ENCODE results near the gene SFXN2. TPM values are rescaled to one million over a fixed set of nuclear protein-coding genes. Genes with fewer than 3 reads are reported as not detected.

SFXN2 gene
- polyA plus RNA-seq, 1 of the 3 experiments (the other 2 are of a cell fraction) = 10.2 TPM

DNA sequence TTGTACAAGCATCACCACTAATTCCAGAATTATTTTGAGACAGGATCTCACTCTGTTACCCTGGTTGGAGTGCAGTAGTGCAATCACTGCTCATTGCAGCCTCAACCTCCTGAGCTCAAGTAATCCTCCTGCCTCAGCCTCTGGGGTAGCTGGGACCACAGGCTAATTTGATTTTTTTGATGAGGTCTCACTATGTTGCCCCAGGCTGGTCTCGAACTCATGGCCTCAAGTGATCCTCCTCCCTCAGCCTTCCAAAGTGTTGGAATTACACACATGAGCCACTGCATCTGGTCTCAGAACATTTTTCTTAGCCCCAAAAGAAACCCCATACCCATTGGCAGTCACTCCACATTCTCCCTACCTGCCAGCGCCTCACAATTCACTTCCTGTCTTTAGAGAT is 25.8 kb downstream of the SFXN2 start:
- CTCF ChIA-PET = interaction anchor here (0.6 to 1.2 kb wide), 2 partner anchors 13 to 318 kb away, joined by 3 to 4 read pairs; no protein-coding TSS in a partner anchor

GRCh38 chr10:102741726-102742237 is 27.3 kb downstream of the SFXN2 start:
- Histone ChIP-seq H3F3A (replicated peaks; ENCODE audit: insufficient read depth) (peaks cover 7% of the 10 kb centered on the region), H2AFZ (ENCODE audit: low read depth) (no peak overlapping the region), H3K4me3 (ENCODE audit: low read depth in 2 of 2, low read length in 1 of 2) (no peak overlapping the region), H3K79me2 (ENCODE audit: insufficient read depth) (peaks cover 30% of the 10 kb centered on the region), H3K4me2 (no peak overlapping the region), H3K4me1 (ENCODE audit: control insufficient read depth in 1 of 2, insufficient read depth in 2 of 2, low read depth in 1 of 2, low read length in 1 of 2) (peaks cover 9 to 13% of the 10 kb centered on the region in 2 experiments; a peak in 1 of 4 replicates), H3K27me3 (ENCODE audit: insufficient read depth) (no peaks in the 10 kb centered on the region), H4K20me1 (ENCODE audit: insufficient read depth) (0 out of 2 replicates have a peak, but pooled peaks cover 3% of the 10 kb centered on the region), H3K36me3 (replicated peaks in 1 of 2; ENCODE audit: control insufficient read depth in 1 of 2, insufficient read depth in 2 of 2, low read length in 1 of 2) (peaks cover 0 to 3% of the 10 kb centered on the region in 2 experiments), H3K27ac (ENCODE audit: low read depth in 2 of 2, low read length in 1 of 2) (no peak overlapping the region), H3K9me2 (no peaks in the 10 kb centered on the region), H3K9me3 (no peaks in the 10 kb centered on the region), H3K9ac (no peak overlapping the region)
- ChIA-PET POLR2A (interaction anchor here (1.2 kb wide), 1 partner anchor 113 kb away, joined by 3 read pairs; no protein-coding TSS in a partner anchor), CTCF (interaction anchor here (0.8 to 1.9 kb wide), 4 partner anchors 10 to 160 kb away, joined by 3 to 5 read pairs (median 3); no protein-coding TSS in a partner anchor)
- DNase-seq = no peak
- 93% methylated on average over 2 of the region's 2 CpGs for WGBS (ENCODE audit: low lambda C conversion rate)
- TF ChIP-seq, protein P1, sequence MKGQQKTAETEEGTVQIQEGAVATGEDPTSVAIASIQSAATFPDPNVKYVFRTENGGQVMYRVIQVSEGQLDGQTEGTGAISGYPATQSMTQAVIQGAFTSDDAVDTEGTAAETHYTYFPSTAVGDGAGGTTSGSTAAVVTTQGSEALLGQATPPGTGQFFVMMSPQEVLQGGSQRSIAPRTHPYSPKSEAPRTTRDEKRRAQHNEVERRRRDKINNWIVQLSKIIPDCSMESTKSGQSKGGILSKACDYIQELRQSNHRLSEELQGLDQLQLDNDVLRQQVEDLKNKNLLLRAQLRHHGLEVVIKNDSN (IDR thresholded peaks at IDR 0.05; ENCODE audit: borderline replicate concordance, low read depth) = no peak
- no peak for TF ChIP-seq FOXM1 (IDR thresholded peaks at IDR 0.05; ENCODE audit: low read depth)
- TF ChIP-seq MEF2A (IDR thresholded peaks at IDR 0.05; ENCODE audit: borderline replicate concordance, low read depth) = no peak
- no peak for TF ChIP-seq IRF3 (IDR thresholded peaks at IDR 0.05; ENCODE audit: low read depth, low read length)
- no peak for TF ChIP-seq YY1 (IDR thresholded peaks at IDR 0.05; ENCODE audit: low read depth)
- TF ChIP-seq SMC3 (IDR thresholded peaks at IDR 0.05; ENCODE audit: low read depth, low read length) = no peak
- no peak for TF ChIP-seq NRF1 (IDR thresholded peaks at IDR 0.05; ENCODE audit: low read depth, low read length)
- TF ChIP-seq, protein P2, sequence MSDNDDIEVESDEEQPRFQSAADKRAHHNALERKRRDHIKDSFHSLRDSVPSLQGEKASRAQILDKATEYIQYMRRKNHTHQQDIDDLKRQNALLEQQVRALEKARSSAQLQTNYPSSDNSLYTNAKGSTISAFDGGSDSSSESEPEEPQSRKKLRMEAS (IDR thresholded peaks at IDR 0.05; ENCODE audit: low read depth) = no peak
- TF ChIP-seq RXRA (IDR thresholded peaks at IDR 0.05; ENCODE audit: borderline replicate concordance, low read depth) = no peak
- no peak for TF ChIP-seq POLR2AphosphoS5 (IDR thresholded peaks at IDR 0.05; ENCODE audit: low read depth, low read length)
- TF ChIP-seq MXI1 (IDR thresholded peaks at IDR 0.05; ENCODE audit: low read depth, low read length) = no peak
- TF ChIP-seq GATA2 (CRISPR knock-in tag; IDR thresholded peaks at IDR 0.05) = no peak

More for the DNA sequence above, 25.8 kb downstream of the SFXN2 start:
- no peak for DNase-seq
- TF ChIP-seq FOSL2 (IDR thresholded peaks at IDR 0.05; ENCODE audit: borderline replicate concordance, low read depth) = no peak
- TF ChIP-seq MXI1 (IDR thresholded peaks at IDR 0.05; ENCODE audit: low read depth, low read length) = no peak
- TF ChIP-seq, protein P3, sequence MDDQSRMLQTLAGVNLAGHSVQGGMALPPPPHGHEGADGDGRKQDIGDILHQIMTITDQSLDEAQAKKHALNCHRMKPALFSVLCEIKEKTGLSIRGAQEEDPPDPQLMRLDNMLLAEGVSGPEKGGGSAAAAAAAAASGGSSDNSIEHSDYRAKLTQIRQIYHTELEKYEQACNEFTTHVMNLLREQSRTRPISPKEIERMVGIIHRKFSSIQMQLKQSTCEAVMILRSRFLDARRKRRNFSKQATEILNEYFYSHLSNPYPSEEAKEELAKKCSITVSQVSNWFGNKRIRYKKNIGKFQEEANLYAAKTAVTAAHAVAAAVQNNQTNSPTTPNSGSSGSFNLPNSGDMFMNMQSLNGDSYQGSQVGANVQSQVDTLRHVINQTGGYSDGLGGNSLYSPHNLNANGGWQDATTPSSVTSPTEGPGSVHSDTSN (IDR thresholded peaks at IDR 0.05) = no peak
- no peak for TF ChIP-seq CTCF (IDR thresholded peaks at IDR 0.05)
- TF ChIP-seq RFX5 (IDR thresholded peaks at IDR 0.05; ENCODE audit: low read length) = no peak
- no peak for TF ChIP-seq ELF1 (IDR thresholded peaks at IDR 0.05)
- TF ChIP-seq, protein P1 (IDR thresholded peaks at IDR 0.05; ENCODE audit: borderline replicate concordance, low read depth) = no peak
- TF ChIP-seq SMC3 (IDR thresholded peaks at IDR 0.05; ENCODE audit: low read depth, low read length) = no peak
- no peak for TF ChIP-seq EP300 (IDR thresholded peaks at IDR 0.05; ENCODE audit: borderline replicate concordance in 1 of 2, low read depth in 1 of 2, low read length in 1 of 2)
- no peak for TF ChIP-seq TEAD4 (IDR thresholded peaks at IDR 0.05; ENCODE audit: borderline replicate concordance, insufficient read depth)
- H3K9me2 ChIP-seq = no peaks in the 10 kb centered on the region
- H3K4me1 ChIP-seq (ENCODE audit: control insufficient read depth in 1 of 2, insufficient read depth in 2 of 2, low read depth in 1 of 2, low read length in 1 of 2) = peaks cover 4 to 13% of the 10 kb centered on the region in 2 experiments; a peak in 1 of 4 replicates
- H3K4me2 ChIP-seq = no peak overlapping the region
- peaks cover 15% of the 10 kb centered on the region for H3K79me2 ChIP-seq (ENCODE audit: insufficient read depth)
- no peaks in the 10 kb centered on the region for H3K9me3 ChIP-seq
- H3K27me3 ChIP-seq (ENCODE audit: insufficient read depth) = no peaks in the 10 kb centered on the region
- no peak overlapping the region for H2AFZ ChIP-seq (ENCODE audit: low read depth)
- H3K4me3 ChIP-seq (ENCODE audit: low read depth in 2 of 2, low read length in 1 of 2) = no peak overlapping the region
- H3K36me3 ChIP-seq (replicated peaks in 1 of 2; ENCODE audit: control insufficient read depth in 1 of 2, insufficient read depth in 2 of 2, low read length in 1 of 2) = peaks cover 0 to 6% of the 10 kb centered on the region in 2 experiments
- no peak overlapping the region for H3K27ac ChIP-seq (ENCODE audit: low read depth in 2 of 2, low read length in 1 of 2)
- H3F3A ChIP-seq (replicated peaks; ENCODE audit: insufficient read depth) = peaks cover 7% of the 10 kb centered on the region
- no peaks in the 10 kb centered on the region for H4K20me1 ChIP-seq (ENCODE audit: insufficient read depth)
- POLR2A ChIA-PET = no interaction called here
- 54% methylated on average over 2 of the region's 2 CpGs for WGBS (ENCODE audit: low lambda C conversion rate)
- no peak overlapping the region for H3K9ac ChIP-seq
